Measurements from ENCODE around the gene NAMPT.

DNA sequence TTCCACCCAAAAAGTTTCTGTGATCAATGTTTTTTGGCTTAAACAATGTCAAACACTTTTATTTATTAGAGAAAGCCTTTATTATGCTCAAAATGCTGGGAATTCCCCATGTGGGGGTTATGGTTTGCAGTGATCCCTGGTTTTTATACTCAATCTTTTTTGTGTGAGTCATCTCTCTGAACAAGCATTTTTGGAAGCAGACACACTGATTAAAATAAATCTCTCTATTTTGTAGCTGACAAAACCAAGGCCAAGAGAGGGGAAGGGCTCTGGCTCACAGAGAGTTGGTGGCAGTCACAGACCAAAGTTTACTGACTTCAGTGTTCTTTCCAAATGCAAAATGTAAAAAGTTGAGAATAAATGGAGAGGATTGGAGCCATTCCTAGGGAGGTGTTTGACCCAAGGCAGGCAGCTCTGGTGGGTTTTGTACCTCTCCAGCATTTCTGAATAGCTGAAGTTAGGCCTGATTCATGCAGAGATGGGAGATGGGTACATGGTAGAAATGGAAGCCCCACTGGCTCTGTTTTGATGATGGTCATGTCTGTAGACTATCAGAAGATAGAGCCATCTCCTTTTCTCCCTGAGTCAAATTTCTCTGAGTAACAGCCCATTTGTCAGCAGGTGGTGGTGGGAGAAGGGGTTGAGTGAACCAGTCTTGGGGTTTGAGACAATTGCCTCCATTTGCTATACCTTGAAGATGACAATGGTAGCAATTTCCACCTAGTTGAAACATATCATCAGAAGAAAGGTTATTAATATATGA lies 45.4 kb upstream of the NAMPT start:
- no peak for TF ChIP-seq EZH2 (IDR thresholded peaks at IDR 0.05; ENCODE audit: borderline replicate concordance, low read length)
- TF ChIP-seq, protein P1, sequence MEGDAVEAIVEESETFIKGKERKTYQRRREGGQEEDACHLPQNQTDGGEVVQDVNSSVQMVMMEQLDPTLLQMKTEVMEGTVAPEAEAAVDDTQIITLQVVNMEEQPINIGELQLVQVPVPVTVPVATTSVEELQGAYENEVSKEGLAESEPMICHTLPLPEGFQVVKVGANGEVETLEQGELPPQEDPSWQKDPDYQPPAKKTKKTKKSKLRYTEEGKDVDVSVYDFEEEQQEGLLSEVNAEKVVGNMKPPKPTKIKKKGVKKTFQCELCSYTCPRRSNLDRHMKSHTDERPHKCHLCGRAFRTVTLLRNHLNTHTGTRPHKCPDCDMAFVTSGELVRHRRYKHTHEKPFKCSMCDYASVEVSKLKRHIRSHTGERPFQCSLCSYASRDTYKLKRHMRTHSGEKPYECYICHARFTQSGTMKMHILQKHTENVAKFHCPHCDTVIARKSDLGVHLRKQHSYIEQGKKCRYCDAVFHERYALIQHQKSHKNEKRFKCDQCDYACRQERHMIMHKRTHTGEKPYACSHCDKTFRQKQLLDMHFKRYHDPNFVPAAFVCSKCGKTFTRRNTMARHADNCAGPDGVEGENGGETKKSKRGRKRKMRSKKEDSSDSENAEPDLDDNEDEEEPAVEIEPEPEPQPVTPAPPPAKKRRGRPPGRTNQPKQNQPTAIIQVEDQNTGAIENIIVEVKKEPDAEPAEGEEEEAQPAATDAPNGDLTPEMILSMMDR (IDR thresholded peaks at IDR 0.05; ENCODE audit: low read length), result no peak
